AG04450 (cell line): Measurements from ENCODE around the gene RASGEF1C. TPM values are rescaled to one million over a fixed set of nuclear protein-coding genes. Genes with fewer than 3 reads are reported as not detected.

ENCODE experiments used
- CTCF ChIA-PET: fragments of 300-600, 350-600 bp; formaldehyde crosslinking; extraction: SDS; loops from one replicate; lab custom pipeline; 2022; ENCODE audit warnings: antibody characterized with exemption, inconsistent platforms; lab: Charles Lee
- POLR2A ChIA-PET: fragments of 350-600 bp; formaldehyde crosslinking; extraction: SDS; loops from one replicate; lab custom pipeline; 2021; ENCODE audit warnings: antibody characterized with exemption, inconsistent platforms; lab: Yijun Ruan, JAX
- DNase-seq: peaks from one replicate; pipeline ENCODE4 v3.0.0-alpha.2; 2011; ENCODE audit warnings: low read depth, low spot score
- H3K27ac ChIP-seq: one replicate; pipeline ENCODE4 v1.5.1; 2012; ENCODE audit warnings: low read depth, low read length, control low read depth
- H3K27me3 ChIP-seq: one replicate; pipeline ENCODE4 v1.6.0; 2012; ENCODE audit warnings: low read length; ENCODE audit not compliant: control insufficient read depth, insufficient read depth
- H3K4me3 ChIP-seq: 2 replicates; pipeline ENCODE4 v1.5.1; 2011; ENCODE audit warnings: mild to moderate bottlenecking, low read depth, low read length, control low read depth
- H3K9me3 ChIP-seq: 2 replicates; pipeline ENCODE4 v1.5.1; 2012; ENCODE audit warnings: low read length; ENCODE audit not compliant: control insufficient read depth, insufficient read depth
- polyA plus RNA-seq: library from polyadenylated mRNA; depleted of rRNA; stranded (reverse); fragments of >200 nt; gene quantifications from 2 replicates; pipeline ENCODE4 v1.2.3, GENCODE V29; 2011
- TF ChIP-seq, protein P1 (sequence below): IDR thresholded peaks from 2 replicates; pipeline ENCODE4 v1.5.1; 2011; ENCODE audit warnings: low read depth, low read length, control low read depth, inconsistent platforms

Gene RASGEF1C
- polyA plus RNA-seq, 1 experiment, result not detected

DNA sequence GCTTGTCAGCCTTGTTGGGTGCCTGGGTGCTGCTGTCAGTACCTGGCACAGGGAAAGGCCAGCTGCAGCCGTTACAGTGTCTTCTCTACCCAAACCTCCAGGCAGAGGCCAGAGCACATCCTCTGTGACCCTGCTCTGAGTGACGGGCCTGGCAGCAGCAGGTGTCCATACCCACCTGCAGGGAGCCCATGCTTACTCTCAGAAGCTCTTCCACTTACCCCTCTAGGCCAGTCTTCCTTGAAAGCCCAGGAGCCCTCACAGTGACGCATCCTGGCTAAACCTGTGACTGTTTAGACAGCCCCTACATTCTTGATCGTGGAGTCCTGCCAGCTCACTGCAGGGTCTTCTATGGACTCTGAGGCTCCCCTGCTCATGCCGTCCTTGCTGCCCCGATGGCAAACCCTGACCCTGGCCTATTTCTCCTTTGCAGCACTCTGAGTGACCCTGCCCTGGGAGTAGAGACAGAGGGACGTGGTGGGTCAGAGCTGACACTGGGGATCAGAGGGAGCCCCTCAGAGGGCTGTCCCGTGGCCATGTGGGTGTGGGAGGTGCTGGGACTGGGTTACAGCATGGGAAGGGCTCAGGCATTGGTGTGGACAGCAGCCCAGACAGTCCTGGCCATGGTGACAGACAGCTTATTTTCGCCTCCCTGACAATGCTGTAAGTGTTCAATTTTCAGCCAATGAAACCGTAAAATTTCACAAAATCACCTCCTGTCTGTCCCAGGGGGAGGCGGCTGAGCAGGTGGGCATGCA lies 69.9 kb downstream of the RASGEF1C start:
- H3K27me3 ChIP-seq, result peaks cover 13% of the 10 kb centered on the region

DNA sequence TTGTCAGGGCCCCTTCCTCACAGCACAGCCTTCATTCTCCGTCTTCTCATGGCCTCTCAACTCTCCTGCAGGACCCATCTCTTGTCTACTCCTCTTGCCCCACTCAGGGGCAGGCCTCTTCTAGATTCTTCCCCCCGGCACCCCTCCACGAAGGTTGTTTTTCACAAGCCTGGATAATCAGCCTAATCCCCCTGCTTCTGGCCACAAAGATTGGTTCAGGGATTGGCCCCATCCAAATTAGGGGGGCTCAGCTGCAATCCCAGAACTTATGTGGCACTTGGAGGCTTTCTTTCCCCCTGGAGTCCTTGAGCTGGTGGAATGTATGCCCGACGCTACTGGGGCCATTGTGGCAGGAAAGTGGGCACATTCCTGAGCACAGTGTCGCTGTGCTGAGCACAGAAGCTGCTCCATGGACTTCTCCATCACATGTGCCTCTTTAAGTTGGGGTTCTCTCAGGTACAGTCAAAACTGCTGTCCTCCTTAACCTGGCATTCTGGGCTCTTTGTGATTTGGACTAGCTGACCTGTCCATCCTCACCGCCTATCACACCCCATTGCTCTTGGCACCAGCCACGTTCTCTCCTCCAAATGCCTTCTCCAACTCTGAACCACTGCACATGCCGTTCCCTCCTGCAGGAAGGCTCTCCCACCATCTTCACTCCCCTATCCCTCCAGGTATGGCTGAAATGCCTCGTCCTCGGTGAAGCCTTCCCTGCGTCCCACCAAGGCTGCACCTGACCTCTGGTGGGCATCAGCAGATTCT lies 70.6 kb downstream of the RASGEF1C start:
- CTCF ChIA-PET, result no interaction called here

More for the DNA sequence above, 69.9 kb downstream of the RASGEF1C start:
- ChIA-PET POLR2A (no interaction called here), CTCF (no interaction called here)
- TF ChIP-seq, protein P1, sequence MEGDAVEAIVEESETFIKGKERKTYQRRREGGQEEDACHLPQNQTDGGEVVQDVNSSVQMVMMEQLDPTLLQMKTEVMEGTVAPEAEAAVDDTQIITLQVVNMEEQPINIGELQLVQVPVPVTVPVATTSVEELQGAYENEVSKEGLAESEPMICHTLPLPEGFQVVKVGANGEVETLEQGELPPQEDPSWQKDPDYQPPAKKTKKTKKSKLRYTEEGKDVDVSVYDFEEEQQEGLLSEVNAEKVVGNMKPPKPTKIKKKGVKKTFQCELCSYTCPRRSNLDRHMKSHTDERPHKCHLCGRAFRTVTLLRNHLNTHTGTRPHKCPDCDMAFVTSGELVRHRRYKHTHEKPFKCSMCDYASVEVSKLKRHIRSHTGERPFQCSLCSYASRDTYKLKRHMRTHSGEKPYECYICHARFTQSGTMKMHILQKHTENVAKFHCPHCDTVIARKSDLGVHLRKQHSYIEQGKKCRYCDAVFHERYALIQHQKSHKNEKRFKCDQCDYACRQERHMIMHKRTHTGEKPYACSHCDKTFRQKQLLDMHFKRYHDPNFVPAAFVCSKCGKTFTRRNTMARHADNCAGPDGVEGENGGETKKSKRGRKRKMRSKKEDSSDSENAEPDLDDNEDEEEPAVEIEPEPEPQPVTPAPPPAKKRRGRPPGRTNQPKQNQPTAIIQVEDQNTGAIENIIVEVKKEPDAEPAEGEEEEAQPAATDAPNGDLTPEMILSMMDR, result no peak
- H3K4me3 ChIP-seq, result no peak overlapping the region
- H3K9me3 ChIP-seq, result peaks cover 19% of the 10 kb centered on the region; the same call in 1 of the 2 replicates
- no peak overlapping the region for H3K27ac ChIP-seq
- DNase-seq, result no peak

DNA sequence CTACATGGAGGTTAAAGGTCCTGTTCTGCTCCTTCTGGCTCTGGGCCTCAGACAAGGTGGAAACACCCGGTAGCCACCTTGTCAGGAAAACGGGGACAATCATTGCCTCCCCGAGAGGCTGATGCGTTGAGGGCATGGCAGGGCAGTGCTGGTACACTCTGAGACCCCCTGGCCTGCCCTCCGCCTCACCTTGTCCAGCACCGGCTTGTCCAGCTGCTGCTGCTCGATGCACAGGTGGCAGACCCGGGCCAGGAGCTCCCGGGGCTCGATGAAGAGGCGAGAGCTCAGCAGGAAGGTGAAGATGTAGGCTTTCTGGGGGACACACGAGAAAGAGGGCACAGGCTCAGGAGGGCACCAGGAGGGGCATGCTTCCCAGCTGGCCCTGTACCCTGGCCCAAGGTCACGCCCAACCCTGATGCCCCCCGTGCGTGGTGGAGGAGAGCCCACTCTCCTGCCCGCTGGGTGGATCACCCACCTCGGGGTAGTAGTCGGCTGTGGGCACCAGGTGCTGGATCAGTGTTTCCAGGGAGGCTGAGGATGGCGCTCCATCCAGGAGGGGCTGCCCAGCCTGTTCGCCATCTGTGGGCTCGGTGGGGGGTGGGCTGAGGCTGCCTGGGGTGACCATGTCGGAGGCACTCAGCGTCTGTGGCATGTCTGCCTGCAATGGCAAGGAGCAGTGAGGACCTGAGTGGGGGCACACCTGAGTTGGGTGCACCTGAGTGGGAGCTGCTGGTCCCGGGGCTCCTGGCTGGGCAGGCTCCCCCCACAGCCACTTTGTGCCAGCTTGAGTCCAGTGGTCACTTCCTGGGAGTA lies 71.4 kb downstream of the RASGEF1C start:
- Histone ChIP-seq H3K27ac (no peak overlapping the region), H3K4me3 (no peak overlapping the region), H3K9me3 (peaks cover 19% of the 10 kb centered on the region; the same call in 1 of the 2 replicates), H3K27me3 (peaks cover 20% of the 10 kb centered on the region)
- TF ChIP-seq, protein P1, result no peak
- CTCF ChIA-PET, result no interaction called here
- POLR2A ChIA-PET, result no interaction called here
- DNase-seq, result no peak

More for the DNA sequence above, 70.6 kb downstream of the RASGEF1C start:
- Histone ChIP-seq H3K9me3 (peaks cover 19% of the 10 kb centered on the region; the same call in 1 of the 2 replicates), H3K27ac (no peak overlapping the region), H3K4me3 (no peak overlapping the region), H3K27me3 (peaks cover 20% of the 10 kb centered on the region)
- DNase-seq, result no peak
- TF ChIP-seq, protein P1, result no peak
- POLR2A ChIA-PET, result no interaction called here

DNA sequence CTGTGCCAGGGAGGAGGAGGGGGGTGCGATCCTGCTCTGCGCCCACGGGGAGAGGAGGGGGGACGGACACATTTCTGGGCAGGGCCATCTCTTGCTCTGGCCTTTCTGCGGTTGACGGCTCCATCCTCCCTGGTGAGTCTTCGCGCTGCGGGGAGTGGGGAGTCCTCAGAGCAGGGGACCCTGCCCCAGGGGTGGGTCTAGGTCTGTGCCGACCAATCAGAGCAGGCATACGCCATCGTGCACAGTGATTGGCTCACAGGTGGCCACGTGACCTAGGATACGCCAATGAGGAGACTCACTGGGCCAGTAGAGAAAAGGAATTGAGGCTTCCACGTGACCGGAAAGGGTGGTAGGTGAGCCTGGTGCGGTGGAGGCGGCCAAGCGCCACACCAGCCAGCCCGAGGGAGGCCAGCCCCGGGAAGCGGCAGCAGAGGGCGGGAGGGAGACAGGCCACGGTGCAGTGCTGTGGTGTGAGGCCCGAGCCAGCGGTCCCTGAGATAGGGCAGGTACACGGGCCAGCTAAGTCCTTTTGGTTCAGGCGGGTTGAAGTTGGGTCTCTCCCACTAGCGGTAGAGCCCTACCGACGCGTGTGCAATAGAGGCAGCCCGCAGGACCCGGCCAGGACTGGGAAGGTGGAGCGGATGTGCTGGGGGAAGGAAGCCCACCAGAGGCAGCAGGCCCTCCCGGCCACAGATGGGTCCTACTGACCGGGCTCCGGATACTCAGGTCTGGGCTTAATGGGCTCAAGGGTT lies 72.2 kb downstream of the RASGEF1C start:
- no peak overlapping the region for H3K4me3 ChIP-seq
- TF ChIP-seq, protein P1, result no peak
- H3K27me3 ChIP-seq, result peaks cover 25% of the 10 kb centered on the region
- ChIA-PET CTCF (no interaction called here), POLR2A (no interaction called here)
- peaks cover 19% of the 10 kb centered on the region; the same call in 1 of the 2 replicates for H3K9me3 ChIP-seq
- no peak overlapping the region for H3K27ac ChIP-seq
- no peak for DNase-seq
